Activated CD4-positive, alpha-beta T cell treated with anti-CD3 and anti-CD28 coated beads, Interleukin-2, amount 50 U/mL, for 16 hours (primary cell): ENCODE measurements around the gene SEZ6L.

ENCODE experiments used
- DNase-seq: peaks from one replicate; pipeline ENCODE4 v3.0.0-alpha.2; 2020

The SEZ6L gene

DNA sequence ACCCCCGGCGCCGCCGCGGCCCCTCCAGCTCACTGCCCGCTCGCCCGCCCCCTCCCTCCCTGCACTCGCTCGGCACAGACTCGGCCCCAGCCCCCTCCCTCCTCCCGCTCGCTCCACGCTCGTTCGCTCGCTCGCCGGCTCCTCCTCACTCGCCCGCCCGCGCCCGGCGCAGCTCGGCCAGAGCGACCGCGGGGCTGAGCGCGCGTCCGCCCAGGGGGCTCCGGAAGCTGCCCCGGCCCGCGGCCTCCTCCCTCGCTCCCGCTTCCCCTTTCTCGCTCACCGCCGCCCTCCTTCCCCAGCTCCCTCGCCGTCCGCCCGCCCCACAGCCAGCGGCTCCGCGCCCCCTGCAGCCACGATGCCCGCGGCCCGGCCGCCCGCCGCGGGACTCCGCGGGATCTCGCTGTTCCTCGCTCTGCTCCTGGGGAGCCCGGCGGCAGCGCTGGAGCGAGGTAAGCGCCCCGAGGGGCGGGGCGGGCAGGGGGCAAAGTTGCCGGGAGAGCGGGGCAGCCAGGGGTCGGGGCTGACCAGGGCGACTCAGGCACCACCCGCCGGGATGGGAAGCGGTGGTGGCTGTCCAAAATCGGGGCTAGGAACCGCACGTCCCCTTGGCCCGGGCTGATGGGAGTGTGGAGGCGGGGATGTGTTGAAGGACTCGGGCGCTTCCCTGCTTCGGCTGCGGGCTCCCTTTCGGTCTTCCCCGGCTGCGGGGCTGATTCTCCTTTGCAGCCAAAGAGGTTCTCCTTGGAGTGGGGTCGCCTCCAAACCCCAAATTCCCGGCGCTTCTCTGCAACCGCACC lies at the start of gene SEZ6L:
Gene SEZ6L, plus strand, starts transcription at position 148 of the 797 bp plus-strand sequence. Its CDS starts 208 bp downstream, at position 356.
- no peak for DNase-seq

DNA sequence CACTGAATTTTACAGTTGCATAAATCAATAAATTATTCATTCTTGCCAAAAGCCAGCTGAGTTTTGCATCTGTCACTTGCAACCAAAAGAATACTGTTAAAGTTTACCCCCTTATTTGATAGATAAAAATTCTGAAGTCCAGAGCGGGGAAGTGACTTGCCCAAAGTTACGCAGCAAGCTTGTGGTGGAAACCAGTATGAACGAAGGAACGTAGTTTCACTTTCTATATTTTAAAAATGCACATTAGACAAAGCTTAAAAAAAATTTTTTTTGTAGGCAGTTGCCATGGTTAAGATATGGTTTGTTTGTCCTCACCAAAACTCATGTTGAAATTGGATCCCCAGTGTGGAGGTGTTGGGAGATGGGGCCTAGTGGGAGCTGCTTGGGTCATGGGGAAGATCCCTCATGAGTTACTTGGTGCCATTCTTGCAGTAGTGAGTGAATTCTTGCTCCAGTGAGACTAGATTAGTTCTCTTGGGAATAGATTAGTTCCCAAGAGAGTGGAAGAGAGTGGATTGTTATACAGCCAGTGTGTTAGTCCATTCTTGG lies 46.3 kb upstream of the SEZ6L start:
- DNase-seq, result peak; percentile 1

DNA sequence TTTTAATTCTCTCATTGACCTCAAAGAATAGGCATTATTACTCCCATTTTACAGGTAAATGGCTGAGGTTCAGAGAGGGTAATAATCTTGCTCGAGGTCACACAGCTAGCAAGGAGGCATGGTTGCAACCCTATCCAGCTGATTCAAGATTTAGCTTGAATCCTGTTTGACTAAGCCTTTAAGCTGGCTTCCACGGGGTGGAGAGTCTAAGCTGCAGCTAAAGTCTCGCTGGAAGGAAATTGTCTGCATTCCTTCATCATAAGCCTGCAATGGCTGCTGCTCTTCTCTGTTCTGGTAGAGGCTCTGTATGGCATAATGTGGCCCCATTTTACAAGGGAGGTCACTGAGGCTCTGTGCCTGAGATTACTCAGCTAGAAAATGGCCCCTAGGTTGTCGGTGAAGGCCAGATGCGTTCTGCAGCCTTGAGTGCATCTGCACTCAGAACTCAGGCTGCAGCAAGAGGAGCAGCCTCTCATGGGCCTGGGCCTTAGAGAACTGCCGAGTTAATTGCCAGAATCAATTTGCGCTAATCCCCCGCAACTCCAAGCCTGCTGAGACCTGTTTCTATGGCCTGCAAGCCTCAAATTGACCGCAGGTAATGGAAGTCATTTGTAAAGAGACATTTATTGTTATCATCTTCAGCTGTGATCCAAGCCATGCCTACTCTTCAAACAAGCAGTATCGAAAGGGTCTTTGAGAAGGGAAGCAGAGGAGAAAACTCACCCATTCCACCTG lies 44.1 kb upstream of the SEZ6L start:
- no peak for DNase-seq

DNA sequence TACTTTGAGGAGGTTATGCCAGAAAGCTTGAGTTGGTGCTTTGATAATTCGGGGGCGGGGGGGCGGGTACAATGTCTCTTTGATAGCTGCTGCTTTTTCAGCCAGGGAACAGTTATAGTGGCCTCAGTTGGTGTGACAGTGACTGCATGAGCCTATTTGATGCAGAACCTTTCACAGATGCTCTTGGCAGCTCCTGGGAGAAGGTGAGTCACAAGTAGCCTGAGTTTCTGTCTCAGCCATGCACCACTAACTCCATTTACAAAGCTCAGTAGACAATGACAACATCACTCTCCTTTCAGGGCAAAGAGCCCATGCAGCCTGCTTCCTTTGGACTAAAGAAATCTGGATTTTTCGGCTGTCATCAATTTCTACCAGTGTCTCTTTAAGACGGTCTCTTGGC lies 42.1 kb upstream of the SEZ6L start:
- DNase-seq, result no peak

DNA sequence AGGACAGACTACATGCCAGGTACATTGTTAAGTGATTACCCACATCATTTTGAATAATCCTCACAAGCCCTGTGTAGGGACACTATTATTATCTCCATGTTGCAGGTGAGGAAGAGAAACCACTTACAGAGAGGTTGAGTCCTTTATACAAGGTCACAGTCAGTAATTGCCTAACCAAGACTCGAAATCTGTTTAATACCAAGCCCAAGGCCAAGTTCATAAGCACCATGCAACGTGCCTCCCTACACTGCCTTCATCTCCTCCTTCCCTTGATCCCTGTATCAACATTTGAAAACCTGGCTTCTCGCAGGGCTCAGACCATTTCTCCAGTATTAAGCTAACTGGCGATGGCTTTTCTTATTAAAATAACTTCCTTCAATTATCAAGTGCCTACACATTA lies 41.7 kb upstream of the SEZ6L start:
- no peak for DNase-seq

DNA sequence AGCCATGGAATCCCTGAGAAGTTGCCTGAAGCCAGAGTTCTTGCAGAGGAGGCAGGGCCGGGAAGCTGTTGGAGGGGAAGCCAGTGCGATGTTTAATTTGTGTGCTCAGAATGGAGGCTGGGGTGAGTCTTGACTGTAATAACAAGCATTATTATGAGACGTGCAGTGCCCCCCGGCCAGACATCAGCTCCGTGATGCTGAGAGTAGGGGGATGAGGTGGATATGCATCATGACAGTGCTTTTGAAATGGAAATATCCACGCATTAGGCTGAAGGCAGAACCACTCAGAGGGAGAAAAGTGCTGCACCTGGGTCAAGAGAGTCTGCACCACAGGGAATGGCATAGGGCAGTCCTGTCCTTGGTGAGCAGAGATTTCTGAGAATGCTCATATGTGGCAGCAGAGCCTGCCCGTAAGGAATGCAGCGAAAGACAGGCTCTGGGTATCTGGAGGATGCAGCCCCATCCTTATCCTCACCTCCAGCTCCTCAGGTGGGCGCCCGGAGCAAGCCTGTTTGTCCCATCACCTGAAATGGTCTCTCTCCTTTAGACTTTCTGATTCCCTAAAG lies 37.6 kb upstream of the SEZ6L start:
- DNase-seq, result no peak

DNA sequence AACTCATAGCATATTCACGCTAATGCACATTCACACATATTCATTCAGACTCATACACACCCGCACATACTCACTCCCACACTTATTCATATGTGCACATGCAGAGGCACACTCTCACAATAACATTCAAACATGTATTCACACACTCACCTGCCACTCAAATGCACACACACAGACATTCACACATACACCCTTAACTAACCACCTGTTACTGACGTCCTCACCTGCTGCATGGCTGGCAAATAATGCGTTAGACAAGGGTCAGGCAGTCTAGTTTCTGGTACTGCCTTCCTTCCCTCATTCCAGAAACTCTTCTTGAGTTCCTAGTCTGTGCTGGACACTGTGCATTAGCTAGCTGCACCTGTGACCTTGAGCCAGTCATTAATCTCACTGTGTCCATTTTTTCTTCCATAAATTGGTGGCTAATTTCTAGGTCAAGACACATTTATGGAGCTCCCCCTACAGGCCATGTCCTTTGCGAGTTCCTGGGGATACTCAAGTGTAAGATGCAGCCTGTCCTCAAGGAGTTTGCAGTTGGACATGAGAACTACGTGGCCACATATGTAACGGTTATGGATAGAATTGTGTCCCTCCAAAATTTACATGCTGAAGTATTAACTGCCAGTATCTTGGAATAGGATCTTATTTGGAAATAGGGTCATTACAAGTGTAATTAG lies 34.5 kb upstream of the SEZ6L start:
- DNase-seq, result no peak

DNA sequence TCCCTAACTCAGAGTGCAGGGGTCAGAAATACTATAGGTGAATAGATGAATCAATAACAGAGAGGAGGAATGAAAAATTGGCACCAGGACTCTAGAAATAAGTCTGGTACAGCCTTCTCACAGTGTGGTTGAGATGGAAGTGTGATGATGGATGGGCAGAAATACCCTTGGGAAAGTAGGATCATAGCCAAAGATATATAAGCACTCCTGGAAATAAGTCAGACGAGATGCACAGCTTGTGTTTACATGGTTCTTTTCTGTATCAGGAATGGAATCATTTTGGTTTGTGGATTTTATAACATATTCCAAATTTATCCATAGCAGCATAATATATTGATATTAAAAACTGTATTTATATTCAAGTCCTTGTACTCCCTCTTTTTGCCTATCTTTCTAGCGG lies 33.5 kb upstream of the SEZ6L start:
- DNase-seq, result no peak

DNA sequence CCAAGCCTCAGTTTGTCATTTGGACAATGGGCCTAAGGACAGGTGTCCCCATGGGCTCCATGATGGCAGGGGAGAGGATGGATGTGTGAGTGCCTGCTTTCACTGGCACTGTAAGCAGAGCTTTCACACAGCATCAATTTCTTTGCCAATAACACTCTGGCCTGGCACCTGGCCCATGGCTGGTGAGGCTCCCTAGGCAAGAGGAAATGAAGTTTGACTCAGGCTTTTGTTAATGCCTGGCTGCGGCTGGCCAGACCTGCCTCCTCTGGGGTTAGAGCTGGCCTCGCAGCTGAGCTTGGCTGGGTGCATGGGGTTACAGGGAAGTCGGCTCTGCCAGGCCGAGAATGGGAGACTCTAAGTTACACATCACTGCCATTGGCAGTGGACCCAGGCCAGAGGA lies 30.0 kb upstream of the SEZ6L start:
- DNase-seq, result no peak

DNA sequence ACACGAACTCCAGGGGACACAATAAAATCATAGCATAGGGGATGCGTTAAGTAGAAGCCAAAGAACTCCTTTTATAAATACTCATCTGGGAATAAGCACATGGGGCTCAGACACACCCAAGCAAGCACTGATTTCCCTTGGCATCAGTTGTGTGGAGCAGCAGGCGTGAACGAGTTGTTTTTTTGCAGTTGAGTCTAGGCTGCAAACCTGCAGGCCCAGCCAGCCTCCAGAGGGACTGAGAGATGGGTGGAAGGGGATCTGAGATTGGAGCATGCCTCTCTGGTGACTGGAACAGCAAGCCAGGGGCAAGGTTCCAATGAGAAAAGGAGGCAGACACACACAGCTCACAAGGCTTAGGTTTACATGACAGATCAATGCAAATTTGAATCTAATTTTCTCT lies 27.4 kb upstream of the SEZ6L start:
- no peak for DNase-seq

DNA sequence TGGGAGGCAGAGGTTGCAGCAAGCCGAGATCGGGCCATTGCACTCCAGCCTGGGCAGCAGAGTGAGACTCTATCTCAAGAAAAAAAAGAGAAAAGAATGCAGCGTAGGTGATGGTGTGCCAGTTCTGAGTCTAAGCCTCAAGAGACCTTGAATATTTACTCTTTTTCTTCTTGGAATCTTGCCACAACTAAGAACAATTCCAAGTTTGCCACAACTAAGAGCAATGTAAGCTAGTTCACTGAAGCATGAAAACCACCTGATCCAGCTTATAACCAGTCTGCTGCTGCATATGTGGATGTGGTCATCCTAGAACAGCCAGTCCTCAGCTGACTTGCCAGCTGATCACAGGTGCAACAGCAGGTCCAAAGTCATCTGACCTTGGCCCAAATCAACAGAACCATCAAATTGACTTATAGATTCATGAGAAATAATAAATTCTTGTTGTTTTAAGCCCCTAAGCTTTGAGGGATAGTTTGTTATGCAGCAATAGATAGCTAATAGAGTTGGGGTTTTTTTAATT lies 25.4 kb upstream of the SEZ6L start:
- no peak for DNase-seq

DNA sequence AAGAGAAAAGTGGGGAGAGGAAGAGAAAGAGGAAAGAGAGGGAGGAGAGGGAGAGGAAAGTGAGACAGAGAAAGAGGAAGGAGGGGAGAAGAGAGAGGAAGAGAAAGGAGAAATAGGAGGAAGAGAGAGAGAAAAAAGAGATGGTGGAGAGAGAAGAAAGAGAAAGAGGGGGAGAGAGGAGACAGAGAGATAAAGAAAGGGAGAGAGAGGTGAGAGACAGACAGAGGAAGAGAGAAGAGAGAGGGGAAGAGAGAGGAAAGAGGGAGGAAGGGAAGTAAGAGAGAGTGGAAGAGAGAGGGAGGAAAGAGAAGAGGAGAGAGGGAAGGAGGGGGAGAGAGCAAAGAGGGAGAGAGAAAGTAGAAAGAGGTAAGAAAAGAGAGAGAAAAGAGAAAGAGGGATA lies 9.4 kb upstream of the SEZ6L start:
- no peak for DNase-seq

DNA sequence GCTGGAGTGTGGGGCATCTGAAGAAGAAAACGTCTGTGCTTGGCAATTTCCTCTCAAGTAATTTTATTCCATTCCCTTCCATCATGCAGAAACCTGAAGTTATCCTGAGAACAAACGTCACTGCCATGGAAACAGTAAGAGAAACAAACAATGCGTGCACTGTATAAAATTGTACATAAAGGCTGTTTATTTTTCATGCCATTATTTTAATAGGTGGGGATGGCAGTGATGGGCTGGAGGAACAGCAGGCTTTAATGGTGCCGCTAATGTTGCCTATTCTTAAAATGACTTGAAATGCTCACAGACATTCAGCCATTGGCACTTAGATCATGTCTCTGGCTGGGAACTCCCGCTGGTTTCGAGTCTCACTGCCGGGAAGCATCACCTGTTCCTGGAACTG lies 7.5 kb upstream of the SEZ6L start:
- no peak for DNase-seq

DNA sequence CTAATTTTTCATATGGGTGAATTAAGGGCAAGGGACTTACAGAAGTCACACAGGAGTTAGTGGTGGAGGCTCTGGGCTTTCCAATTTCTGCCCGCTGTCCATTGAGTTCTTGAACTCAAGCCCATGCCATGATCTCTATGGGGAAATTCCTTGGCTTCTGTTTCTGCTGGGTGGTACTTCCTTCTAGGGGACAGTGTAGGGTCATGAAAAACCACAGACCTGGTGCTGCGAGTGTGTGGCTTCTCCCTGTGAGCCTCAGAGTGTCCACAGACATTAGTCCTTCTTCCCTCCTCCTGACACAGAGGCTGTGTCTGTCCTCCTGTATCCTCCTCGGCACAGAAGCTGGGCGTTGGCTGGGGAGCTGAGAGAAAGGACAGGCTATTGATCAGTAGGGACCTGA lies 6.3 kb upstream of the SEZ6L start:
- no peak for DNase-seq

DNA sequence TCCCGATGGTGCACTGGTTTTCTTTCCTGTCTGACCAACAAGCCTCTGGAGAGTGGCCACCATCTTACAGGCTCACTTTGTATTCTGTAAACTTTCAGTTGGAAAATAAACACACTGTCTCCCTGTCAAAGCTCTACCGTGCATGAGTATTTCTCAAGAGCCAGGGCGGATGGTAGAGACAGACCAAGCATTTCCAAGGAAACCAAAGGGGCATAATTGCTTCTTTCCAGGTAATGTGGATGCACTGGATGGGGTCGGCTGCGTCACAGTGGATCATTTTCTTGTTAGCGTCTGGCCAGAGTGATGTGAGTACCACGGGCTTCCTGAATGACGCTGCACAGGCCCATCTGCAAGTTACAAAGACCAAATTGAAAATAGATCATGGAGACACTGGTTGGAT lies 5.1 kb upstream of the SEZ6L start:
- no peak for DNase-seq

DNA sequence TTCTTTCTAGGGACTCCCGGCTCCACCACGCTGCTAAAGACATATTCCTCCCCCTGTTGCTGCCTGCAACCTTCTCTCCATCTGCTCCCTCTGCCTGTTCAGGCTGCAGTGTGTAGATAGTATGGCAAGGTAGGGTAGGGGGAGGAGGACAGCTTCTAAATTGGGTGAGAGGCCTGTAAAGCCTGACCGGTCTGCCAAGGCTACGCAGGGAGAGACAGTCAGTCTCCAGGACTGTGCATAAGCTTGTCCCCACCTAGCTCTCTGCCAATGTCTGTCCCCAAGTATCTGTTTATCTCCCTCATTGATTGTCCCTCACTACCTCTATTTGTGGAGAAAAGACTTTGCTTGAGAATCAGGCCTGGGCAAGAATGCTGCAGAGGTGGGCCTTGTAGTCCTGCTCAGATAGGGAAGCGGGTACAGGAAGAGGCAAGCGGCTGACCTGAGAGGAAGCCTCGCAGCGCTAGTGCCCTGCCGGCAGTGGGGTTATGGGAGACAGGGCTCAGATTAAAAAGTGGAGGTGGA lies 871 bp upstream of the SEZ6L start:
- no peak for DNase-seq

DNA sequence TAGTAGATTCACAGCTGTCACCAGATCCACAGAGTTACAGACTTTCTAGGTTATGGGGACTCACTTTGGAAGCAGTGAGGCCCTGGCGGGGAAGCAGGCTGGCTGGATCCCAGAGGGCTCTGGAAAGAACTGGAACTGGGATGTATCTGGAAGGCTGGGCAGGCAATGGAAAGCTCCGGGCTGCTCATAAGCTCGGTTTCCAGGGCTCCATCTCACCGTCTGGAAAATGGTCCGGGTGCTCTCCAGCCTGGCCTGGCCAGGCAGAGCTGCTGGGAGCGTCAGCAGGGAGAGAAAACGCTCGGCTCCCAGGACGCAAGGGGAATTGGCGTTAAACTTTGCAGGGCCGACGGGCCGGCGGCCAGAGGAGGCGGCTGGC lies 335 bp upstream of the SEZ6L start:
- no peak for DNase-seq

DNA sequence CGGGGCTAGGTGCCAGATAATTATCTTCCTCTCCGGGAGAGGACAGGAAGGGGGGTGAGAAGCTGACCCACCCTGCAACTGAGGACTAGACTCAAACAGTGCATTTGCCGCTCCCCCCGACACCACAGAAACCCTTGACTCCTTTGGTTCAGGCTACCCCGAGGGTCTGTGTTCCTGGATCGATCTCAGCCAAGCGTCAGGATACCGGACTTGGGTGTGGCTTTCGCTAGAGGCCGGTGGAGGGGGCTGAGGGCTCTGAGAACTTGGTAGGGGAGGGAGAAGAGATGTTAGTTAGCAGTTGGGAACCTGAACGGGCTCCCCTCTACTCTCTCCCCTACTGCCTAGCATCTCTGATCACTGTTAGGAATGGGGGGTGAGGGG lies 840 bp downstream of the SEZ6L start:
- no peak for DNase-seq

DNA sequence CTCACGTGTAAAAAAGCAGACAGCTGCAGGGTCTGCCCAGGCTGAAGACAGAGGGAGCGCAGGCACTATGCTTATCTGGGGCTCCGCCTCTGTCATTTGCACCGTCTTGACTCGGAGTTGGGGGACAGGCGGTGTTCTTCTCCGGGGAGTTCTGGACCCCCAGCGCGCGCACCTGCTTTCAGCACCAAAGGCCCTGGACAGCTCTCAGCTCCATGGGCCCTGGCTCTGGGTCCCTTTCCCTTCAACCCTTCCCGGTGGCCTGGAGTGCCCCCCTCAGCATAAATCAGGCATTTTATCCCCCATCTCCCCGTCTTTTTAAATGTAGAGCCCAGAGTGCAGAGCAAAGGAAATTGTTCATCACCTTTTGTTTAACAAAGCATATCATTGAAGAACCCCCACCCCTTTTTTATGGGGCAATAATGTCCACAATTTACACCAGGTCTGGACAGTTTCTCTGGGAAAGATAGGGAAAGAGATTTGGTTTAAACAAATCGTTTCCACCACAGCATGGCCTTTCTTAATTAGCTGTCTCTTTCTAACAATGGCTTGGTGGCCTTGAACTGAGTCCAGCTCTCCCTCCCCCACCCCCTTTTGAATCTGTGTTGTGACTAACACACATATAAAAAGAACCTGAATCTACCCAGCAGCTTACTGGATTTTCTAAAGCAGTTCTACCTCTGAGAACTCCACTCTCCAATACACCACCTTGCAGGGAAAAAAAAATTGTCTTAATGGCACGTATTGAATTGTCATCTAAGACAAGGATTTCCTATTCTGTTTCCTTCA lies 1.7 kb downstream of the SEZ6L start:
- DNase-seq, result no peak

DNA sequence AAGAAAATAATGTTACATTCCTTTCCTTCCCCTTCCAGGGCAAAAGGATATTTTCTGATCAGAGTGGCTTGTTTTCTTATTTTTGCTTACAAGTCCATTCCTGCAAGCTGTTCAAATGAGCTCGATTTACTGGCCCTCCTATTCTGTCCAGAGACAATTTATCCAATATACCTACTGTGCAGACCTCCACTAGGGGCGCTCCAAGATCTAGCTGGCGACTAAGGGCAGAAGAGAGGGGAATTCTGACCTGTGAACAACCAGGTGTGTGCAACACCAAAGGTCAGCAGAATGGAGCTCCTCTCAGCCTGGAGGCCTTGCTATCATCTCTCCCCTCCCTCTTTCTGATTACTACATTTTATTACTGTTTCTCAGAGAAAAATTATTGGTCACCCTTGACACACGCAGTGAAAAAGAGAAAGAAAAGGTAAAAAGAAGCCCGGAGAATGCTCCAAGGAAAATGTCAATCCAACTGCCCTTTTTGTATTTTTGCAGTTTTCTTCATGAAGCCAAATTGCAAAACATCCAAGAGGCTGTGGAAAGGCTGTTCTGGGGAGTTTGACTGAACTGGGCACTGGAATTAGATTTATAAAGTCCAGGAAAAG lies 3.2 kb downstream of the SEZ6L start:
- DNase-seq, result peak; percentile 45

DNA sequence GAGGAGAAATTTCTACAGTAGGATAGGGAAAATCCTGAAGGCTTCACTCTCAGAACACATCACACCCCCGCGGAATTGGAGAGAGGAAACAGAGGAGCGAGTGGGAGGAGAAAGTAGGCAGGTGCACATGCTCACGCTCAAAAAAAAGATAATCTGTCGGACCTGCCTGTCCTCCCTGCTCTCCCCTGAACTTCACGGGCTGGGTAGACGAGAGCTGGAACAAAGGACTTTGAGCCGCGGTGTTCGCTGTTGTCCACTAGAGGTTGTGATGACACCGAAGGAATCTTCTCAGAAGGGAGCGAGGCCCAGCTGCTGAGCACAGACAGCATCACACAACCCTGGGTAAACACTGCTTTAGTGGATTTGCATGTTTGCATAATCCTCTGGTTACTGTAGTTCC lies 5.0 kb downstream of the SEZ6L start:
- DNase-seq, result no peak

DNA sequence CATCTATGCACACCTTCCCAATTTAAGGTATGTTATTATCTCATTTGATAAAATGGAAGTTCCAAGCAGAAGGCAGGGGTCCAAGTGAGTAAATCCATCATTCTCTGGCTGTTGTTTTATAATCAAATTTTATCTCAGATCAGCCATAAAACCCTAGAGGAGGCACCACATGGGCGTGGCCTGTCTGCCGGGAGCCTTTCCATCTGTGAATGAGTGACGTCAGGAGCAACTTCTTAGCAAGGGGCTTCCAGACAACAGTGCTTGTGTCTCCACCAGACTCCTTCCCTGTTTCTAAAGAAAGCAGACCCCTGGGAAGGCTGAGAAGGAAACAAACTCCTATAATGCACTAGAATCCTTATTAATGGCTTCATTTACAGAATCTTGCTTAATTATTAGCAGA lies 13.5 kb downstream of the SEZ6L start:
- DNase-seq, result no peak
